ENCODE data around the gene BEST1.

BEST1 gene

DNA sequence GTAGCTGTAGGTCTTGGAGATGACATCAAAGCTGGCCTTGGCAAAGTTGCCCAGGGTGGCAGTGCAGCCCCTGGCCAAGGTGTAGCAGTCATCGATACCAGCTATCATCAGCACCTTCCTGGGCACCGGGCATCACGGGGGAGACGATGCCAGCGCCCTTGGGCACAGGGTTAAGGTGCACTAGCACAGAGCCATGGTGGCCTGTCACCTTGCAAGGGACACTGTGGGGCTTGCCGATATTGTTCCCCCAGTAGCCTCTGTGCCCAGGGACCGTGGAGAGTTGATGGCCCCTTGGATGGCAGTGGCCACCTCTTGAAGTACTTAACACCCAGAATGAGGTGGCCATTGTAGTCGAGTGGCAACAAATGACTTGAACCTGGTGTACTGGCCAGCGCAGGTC is 61.7 kb downstream of the BEST1 start:
- TF ChIP-seq ZFX (IDR thresholded peaks at IDR 0.05), result no peak
- no peak overlapping the region for H3K27ac ChIP-seq

DNA sequence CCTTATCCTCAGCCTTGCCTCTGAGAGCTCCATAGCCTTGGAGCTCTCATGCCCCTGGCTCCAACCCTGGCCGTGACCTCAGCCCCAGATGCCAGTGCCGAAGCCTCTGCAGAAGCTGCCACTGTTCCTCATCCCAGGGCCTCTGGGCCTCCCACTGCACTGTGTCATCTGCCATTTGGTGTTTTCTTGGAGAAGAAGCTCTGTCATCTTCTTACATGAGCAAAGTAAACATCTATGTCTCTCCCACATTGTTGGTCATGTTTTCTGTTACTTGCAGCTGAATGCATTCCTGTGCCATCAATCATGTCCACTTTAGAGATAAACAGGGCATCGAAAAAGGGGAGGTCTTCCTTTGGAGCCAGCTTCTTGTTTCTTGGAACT is 62.3 kb downstream of the BEST1 start:
- TF ChIP-seq ZFX (IDR thresholded peaks at IDR 0.05), result no peak
- TF ChIP-seq, protein P1, sequence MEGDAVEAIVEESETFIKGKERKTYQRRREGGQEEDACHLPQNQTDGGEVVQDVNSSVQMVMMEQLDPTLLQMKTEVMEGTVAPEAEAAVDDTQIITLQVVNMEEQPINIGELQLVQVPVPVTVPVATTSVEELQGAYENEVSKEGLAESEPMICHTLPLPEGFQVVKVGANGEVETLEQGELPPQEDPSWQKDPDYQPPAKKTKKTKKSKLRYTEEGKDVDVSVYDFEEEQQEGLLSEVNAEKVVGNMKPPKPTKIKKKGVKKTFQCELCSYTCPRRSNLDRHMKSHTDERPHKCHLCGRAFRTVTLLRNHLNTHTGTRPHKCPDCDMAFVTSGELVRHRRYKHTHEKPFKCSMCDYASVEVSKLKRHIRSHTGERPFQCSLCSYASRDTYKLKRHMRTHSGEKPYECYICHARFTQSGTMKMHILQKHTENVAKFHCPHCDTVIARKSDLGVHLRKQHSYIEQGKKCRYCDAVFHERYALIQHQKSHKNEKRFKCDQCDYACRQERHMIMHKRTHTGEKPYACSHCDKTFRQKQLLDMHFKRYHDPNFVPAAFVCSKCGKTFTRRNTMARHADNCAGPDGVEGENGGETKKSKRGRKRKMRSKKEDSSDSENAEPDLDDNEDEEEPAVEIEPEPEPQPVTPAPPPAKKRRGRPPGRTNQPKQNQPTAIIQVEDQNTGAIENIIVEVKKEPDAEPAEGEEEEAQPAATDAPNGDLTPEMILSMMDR (conservative IDR thresholded peaks at IDR 0.05), result no peak
- no peak overlapping the region for H3K27ac ChIP-seq

DNA sequence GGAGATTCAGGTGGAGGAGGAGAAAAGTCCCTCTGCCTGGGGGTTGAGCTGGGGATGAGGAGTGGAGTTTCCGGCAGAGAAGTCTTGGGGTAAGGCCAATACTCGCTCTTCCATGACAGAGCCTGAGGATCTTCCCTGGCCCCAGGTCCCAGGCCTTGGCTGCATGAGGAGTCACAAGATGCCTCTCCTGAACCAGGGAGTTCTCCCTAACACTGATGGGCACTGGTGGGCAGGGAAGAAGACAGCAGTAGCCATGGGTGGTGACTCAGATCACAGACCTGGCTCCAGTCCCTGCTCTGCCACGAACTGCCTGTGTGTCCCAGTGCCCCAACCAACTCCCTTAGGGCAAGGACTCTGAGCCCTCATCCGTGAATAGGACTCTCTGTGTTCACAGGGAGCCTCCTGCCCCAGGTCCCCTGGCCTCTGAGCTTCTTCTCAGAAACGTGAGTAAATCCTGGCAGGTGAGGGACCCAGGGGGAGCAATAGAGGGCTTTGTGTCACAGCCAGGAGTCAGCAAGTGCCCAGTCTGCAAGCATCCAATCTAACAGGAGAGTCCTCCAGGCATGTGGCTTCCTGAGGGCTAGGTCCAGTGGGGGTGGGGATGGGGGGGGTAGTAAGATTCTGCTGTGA is 62.8 kb downstream of the BEST1 start:
- H3K27ac ChIP-seq, result no peak overlapping the region
- no peak for TF ChIP-seq ZFX (IDR thresholded peaks at IDR 0.05)
- TF ChIP-seq, protein P1 (conservative IDR thresholded peaks at IDR 0.05), result no peak

Measured in C4-2B (cell line).